Stimulated activated CD8-positive, alpha-beta memory T cell treated with anti-CD3 and anti-CD28 coated beads, Interleukin-15, amount 100 ng/mL, for 24 hours (primary cell): Measurements from ENCODE around the gene KCNAB3.

Source experiments
- DNase-seq: peaks from one replicate; pipeline ENCODE4 v3.0.0-alpha.2; 2020; ENCODE audit warnings: low read depth

Gene KCNAB3

GRCh38 chr17:7940743-7941142, 11.1 kb upstream of the KCNAB3 start:
- DNase-seq = no peak

- no peak for DNase-seq
These were observed 10.4 kb upstream of the KCNAB3 start for GRCh38 chr17:7940034-7940433.

- DNase-seq = no peak
These were observed 6.2 kb upstream of the KCNAB3 start for GRCh38 chr17:7935859-7936258.

DNA sequence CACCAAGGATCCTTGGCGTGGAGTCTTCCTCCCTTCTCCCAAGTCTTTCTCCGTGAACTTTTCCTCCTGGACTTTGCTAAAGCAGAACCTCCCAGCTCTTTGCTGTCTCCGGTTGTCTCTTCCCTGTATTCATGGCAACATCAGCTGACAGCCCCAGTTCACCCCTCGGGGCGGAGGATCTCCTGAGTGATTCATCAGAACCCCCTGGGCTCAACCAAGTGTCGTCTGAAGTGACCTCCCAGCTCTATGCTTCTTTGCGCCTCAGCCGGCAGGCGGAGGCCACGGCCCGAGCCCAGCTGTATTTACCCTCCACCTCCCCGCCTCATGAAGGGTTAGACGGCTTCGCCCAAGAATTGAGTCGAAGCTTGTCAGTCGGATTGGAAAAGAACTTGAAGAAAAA, 3.3 kb upstream of the KCNAB3 start:
- no peak for DNase-seq

GRCh38 chr17:7932483-7932891, 2.8 kb upstream of the KCNAB3 start:
- no peak for DNase-seq

GRCh38 chr17:7931709-7932482, 2.2 kb upstream of the KCNAB3 start, which contains the start of the genes CNTROB and TRAPPC1:
TSS of gene CNTROB (plus strand) at chr17:7932206. CDS start at chr17:7933080, 874 bp downstream.
TSS of gene TRAPPC1 (minus strand) at chr17:7931946. CDS start at chr17:7931829, 117 bp downstream.
- peak; percentile 99 for DNase-seq

DNA sequence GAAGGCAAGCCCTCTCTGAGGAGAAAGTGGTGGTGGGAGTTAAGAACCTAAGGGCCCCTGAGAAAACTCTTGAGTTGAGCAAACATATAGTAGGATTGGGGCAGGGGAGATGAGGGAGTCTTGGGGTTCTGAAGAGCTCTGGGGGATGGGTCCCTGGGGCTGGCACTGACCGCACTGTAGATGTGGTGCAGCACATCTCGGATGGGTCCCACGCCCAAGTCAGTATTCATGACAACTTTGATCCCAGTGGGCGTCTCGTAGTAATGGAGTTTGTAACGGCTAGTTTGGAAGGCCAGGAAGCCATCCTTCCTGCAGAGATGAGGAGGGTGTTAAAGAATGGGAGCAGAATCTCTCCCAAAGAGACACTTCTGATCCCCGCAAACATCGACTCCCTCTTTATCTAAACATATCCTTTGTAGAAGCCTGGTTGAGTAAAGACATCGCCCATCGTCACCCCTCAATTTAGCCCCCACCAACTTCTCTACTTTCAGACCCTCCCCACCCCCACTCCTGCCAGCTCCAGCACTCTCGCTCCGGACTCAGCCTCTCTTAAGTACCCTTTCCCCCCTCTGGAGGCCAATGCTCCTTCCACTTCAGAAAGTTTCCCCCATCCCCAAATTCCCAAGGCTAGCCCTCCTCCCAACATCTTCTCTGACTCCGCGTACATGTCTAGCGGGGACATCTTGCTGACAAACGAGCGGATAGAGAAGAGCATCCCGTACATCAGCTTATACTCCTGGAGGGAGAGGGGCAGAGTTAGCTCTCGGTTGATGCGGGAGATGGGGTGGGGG, 1.4 kb upstream of the KCNAB3 start:
- DNase-seq = no peak

- no peak for DNase-seq
These were observed 2.1 kb downstream of the KCNAB3 start for GRCh38 chr17:7927596-7927995.

DNA sequence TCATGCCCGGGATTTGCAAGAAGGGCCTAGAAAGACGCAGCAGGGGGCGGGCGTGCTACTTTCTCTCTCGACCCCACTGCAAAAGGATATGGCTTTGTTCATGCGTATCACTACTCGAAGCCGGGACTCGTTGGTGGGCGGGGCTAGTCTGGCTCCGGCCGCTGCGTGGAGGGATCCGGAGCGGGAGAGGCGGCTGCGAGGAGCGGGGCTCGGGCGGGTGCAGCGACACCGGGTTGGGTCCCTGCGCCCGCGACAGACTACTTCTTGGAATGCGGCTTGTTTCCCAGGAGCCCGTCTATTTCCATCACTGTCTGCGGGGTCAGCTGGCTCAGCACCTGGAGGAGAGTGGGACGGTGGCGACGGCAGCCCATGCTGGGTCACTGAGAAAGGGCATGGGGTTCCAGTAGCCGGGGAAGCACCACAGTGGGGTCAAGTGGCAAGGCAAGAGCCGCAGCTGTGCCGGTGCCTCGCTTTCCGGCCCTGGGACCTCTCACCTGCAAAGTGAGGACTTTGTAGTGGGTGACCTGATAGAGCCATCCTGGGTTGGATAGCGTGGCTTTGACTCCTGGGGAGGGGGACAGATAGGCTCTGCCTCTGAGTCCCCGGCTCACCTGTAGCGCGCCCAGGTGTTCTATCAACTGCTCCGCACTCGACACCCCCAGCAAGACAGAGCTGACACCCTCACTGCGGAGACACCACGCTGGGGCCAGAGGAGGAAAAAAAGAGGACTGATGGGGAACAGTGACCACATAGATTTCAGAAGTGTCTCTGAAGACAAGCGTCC, 6.6 kb downstream of the KCNAB3 start:
- DNase-seq = peak; percentile 55

DNA sequence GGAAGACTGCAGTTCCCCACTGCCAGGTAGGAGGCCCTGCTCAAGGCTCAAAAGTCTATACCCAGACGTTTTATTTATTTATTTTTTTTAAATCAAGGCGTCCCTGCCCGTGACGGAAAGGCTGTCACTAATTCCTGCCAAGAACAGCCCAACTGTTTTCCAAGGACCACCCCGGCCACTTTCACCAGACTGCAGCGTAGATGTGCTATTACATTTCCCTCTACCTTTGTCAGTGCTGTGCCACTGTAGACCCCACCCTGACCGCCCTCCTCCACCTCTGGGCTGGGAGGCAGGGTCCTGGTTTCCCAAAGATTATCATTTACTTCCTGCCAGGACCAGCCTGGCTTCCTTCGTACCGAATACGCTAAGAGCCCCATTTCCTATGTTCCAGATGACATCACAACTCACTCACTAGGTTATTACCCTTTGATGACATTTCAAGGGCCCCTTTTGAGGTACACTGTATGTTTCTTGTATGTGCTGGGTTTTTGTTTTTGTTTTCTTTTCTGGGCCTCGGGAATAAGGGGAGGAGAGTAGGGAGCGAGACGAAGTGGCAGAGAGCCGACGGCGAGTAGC, 7.3 kb downstream of the KCNAB3 start:
- DNase-seq = no peak

DNA sequence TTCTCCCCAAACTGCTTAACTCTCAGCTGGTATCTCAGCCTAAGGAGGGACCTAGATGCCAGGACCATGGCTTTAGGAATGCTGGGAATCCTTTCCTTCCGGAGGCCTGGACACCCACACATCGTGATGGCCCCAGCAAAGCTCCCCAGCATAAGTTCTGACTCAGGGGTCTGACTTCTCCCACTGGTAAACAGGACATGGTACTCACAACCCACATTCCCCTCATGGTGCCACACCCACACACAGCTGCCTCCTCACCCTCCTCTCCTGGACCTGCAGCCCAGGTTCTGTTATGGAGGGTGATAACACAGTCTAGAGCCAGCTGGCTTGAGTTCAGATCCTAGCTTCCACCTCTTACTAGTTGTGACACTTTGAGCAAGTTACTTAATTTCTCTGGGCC, 12.8 kb downstream of the KCNAB3 start:
- no peak for DNase-seq

DNA sequence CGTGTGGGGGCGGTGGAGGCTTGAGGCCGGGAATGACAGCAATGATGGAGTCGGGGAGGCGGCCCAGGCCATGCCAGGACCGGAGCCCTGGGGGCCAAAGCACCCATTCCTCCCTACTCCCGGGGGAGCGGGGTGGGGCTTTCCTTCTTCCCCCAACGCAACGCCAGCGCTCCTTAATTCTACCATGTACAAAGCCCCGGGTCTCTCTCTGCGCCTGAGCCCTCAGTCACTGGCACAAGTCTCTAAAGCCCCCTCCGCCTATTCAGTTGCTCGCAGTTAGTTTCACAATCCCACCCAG, 13.3 kb downstream of the KCNAB3 start:
- no peak for DNase-seq

- peak; percentile 59 for DNase-seq
These were observed 13.9 kb downstream of the KCNAB3 start, which contains the start of gene RNF227 for GRCh38 chr17:7915611-7916384. TSS of gene RNF227 (minus strand) at chr17:7916289. CDS start at chr17:7916195, 94 bp downstream.

- DNase-seq = no peak
These were observed 14.5 kb downstream of the KCNAB3 start for GRCh38 chr17:7915179-7915610.

- no peak for DNase-seq
These were observed 16.6 kb downstream of the KCNAB3 start for GRCh38 chr17:7912927-7913524.

DNA sequence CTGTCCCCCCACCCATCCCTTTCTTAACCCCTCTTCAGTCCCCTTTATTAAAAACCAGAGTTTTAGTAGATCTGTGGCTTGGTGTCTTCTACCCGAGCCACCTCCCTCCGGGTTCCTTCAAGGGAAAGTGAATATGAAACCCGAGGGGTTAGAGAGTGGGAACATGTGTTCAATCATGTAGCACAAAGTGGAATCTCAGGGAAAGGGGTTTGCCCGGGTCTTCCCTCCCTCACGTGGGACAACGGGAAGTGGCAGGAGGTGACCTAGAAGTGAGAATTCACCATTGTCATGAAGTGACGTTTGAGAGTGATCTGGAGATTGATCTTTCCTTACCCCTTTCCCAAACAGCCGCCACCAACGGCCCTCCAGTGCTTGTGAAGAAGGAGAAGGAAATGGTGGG, 18.5 kb downstream of the KCNAB3 start:
- no peak for DNase-seq

GRCh38 chr17:7910711-7911110, 18.9 kb downstream of the KCNAB3 start:
- DNase-seq = no peak

DNA sequence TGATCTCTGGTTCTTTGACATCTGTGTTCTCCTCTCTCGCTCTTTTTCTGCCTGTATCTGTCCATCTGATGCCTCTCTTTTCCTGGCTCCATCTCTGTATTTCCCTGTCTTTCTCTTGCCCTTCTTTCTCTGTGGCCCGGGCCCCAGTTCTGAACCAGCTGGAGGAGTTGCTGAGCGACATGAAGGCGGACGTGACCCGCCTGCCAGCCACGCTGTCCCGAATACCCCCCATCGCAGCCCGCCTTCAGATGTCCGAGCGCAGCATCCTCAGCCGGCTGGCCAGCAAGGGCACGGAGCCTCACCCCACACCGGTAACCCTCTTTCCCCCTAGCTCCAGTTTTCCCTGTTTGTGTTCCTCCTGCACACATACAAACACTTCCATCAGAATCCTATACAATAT, 19.4 kb downstream of the KCNAB3 start:
- no peak for DNase-seq

DNA sequence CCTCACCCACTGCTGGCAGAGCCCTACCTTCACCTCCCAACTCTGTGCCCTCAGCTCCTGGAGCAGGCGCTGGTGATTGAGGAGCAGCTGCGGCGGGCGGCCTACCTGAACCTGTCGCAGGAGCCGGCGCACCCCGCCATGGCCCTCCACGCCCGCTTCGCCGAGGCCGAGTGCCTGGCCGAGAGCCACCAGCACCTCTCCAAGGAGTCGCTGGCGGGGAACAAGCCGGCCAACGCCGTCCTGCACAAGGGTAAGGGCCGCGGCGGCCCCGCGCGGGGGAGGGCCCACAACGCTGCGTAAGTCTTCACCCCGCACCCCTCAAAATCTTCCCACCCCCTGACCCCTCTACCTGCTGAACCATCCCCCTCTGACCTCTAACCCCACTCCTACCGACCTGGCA, 20.6 kb downstream of the KCNAB3 start:
- no peak for DNase-seq

DNA sequence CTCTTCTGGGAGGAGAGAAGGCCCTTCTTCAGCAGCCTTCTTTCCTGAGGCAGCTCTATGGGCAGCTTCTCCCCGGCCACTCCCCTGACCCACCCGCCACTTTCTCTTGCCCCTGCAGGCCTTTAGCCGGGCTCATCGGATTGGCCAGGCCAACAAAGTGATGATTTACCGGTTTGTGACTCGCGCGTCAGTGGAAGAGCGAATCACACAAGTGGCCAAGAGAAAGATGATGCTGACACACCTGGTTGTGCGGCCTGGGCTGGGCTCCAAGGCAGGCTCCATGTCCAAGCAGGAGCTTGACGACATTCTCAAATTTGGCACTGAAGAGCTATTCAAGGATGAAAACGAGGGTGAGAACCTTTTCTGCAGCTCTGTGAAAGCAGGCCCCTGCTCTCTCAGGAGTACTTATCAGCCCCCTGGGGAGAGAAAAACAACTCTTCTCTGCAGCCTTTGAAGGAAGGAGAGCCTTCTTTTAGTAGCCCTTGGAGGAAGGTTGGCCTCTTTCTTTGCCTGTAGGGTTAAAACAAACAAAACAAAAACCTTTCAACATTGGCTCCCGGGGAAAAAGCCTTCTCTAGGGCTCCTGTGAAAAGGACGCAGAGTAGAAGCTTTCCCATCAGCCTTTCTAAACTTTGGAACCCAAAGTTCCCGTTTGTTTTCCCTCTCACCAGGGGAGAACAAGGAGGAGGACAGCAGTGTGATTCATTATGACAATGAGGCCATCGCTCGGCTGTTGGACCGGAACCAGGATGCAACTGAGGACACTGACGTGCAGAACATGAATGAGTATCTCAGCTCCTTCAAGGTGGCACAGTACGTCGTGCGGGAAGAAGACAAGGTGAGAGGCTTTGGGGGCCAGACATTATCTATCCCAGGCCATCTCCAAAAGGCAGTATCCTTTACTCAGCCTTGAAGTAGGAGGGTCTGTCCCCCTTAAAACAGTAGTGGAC, 26.2 kb downstream of the KCNAB3 start:
- DNase-seq = no peak
